ENCODE measurements around the gene SH3TC1.

DNA sequence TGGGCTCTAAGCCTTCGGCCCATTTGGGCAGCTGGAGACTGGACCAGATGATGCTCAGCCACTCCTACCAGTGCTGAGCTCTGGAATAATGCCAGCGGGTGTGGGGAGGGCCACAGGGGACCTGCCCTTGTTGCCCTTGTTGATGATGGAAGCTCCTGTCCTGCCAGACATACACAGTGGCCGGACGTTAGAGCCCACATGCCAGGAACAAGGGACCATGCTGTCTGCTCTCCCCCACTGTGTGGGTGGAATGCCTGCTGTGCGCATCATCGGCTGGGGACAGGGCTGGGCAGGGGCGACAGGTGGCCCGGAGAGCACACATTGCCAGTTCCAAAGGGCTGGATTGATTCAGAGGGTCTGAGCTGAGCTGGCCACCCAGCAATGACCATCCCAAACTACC, 42.5 kb upstream of the SH3TC1 start:
- TF ChIP-seq, protein P1, sequence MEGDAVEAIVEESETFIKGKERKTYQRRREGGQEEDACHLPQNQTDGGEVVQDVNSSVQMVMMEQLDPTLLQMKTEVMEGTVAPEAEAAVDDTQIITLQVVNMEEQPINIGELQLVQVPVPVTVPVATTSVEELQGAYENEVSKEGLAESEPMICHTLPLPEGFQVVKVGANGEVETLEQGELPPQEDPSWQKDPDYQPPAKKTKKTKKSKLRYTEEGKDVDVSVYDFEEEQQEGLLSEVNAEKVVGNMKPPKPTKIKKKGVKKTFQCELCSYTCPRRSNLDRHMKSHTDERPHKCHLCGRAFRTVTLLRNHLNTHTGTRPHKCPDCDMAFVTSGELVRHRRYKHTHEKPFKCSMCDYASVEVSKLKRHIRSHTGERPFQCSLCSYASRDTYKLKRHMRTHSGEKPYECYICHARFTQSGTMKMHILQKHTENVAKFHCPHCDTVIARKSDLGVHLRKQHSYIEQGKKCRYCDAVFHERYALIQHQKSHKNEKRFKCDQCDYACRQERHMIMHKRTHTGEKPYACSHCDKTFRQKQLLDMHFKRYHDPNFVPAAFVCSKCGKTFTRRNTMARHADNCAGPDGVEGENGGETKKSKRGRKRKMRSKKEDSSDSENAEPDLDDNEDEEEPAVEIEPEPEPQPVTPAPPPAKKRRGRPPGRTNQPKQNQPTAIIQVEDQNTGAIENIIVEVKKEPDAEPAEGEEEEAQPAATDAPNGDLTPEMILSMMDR (IDR thresholded peaks at IDR 0.05) = no peak
- TF ChIP-seq POLR2A (IDR thresholded peaks at IDR 0.05) = no peak

Measured in adrenal gland (tissue), 5 donors.